ENCODE results near the gene B4GALNT4. TPM values are rescaled to one million over a fixed set of nuclear protein-coding genes. Genes with fewer than 3 reads are reported as not detected.

Gene B4GALNT4
- total RNA-seq, 1 experiment from 2014 or later, result 20.0 TPM

- Mint-ChIP-seq H3K27me3 (ENCODE audit: insufficient read depth, unreplicated experiment) (no peaks in the 10 kb centered on the region), H3K4me1 (ENCODE audit: insufficient read depth, unreplicated experiment) (no peaks in the 10 kb centered on the region), H3K9me3 (ENCODE audit: unreplicated experiment) (no peaks in the 10 kb centered on the region), H3K36me3 (ENCODE audit: insufficient read depth, unreplicated experiment) (no peaks in the 10 kb centered on the region), H3K27ac (ENCODE audit: low read depth, unreplicated experiment) (no peak overlapping the region), H3K4me3 (ENCODE audit: unreplicated experiment) (no peak overlapping the region)
- CTCF ChIA-PET, result no interaction called here
- DNase-seq (ENCODE audit: unreplicated experiment), result no peak
- no TSS peak for BruUV-seq (replicated peaks)
- no peak for TF ChIP-seq CTCF (IDR thresholded peaks at IDR 0.05; ENCODE audit: unreplicated experiment)
- POLR2A ChIA-PET, result interaction anchor here (0.6 kb wide), 1 partner anchor 27 kb away, joined by 3 read pairs; the partner anchor contains the start of gene IFITM2
- intact Hi-C loops (cut with micrococcal nuclease), result no loop called here
These were observed 34.9 kb upstream of the B4GALNT4 start for GRCh38 chr11:334264-334994.

GRCh38 chr11:335779-336658 is 33.3 kb upstream of the B4GALNT4 start:
- Mint-ChIP-seq H3K4me3 (ENCODE audit: unreplicated experiment) (no peak overlapping the region), H3K27me3 (ENCODE audit: insufficient read depth, unreplicated experiment) (peaks cover 10% of the 10 kb centered on the region), H3K9me3 (ENCODE audit: unreplicated experiment) (no peaks in the 10 kb centered on the region), H3K4me1 (ENCODE audit: insufficient read depth, unreplicated experiment) (no peaks in the 10 kb centered on the region), H3K27ac (ENCODE audit: low read depth, unreplicated experiment) (no peak overlapping the region), H3K36me3 (ENCODE audit: insufficient read depth, unreplicated experiment) (no peaks in the 10 kb centered on the region)
- intact Hi-C loops (cut with micrococcal nuclease), result no loop called here
- no peak for TF ChIP-seq CTCF (IDR thresholded peaks at IDR 0.05; ENCODE audit: unreplicated experiment)
- ChIA-PET POLR2A (no interaction called here), CTCF (no interaction called here)
- DNase-seq (ENCODE audit: unreplicated experiment), result no peak
- no TSS peak for BruUV-seq (replicated peaks)

DNA sequence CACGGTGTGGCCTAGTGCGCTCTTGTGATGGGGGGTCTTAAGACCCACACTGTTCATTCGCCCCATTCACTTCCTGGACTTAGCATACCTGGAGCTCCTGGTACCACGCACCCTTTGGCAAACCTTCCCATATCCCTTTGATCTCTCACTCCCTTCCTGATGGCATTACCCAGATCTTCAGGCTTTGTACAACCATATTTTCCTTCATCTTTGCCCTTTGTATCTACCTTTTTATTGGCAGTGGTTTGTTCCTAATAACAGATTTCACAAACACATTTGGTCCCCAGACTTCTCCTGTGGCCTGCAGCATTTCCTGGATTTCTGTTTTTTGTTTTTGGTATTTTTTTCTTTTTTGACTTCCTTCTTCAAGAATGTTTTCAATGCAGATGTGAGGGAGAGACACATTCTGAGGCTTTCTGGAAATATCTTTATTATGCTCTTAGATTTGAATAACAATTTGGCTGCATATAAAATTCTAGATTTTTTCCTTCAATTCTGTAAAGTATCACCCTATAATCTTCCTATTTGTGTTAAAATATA is 32.6 kb upstream of the B4GALNT4 start:
- intact Hi-C loops (cut with micrococcal nuclease), result no loop called here
- no TSS peak for BruUV-seq (replicated peaks)
- H3K4me1 Mint-ChIP-seq (ENCODE audit: insufficient read depth, unreplicated experiment), result no peaks in the 10 kb centered on the region
- no peak overlapping the region for H3K27ac Mint-ChIP-seq (ENCODE audit: low read depth, unreplicated experiment)
- TF ChIP-seq CTCF (IDR thresholded peaks at IDR 0.05; ENCODE audit: unreplicated experiment), result no peak
- ChIA-PET CTCF (interaction anchor here (0.6 kb wide), 1 partner anchor 19 kb away, joined by 3 read pairs; no protein-coding TSS in a partner anchor), POLR2A (no interaction called here)
- no peak overlapping the region for H3K4me3 Mint-ChIP-seq (ENCODE audit: unreplicated experiment)
- no peak for DNase-seq (ENCODE audit: unreplicated experiment)
- peaks cover 17% of the 10 kb centered on the region for H3K27me3 Mint-ChIP-seq (ENCODE audit: insufficient read depth, unreplicated experiment)
- no peaks in the 10 kb centered on the region for H3K36me3 Mint-ChIP-seq (ENCODE audit: insufficient read depth, unreplicated experiment)
- H3K9me3 Mint-ChIP-seq (ENCODE audit: unreplicated experiment), result no peaks in the 10 kb centered on the region

DNA sequence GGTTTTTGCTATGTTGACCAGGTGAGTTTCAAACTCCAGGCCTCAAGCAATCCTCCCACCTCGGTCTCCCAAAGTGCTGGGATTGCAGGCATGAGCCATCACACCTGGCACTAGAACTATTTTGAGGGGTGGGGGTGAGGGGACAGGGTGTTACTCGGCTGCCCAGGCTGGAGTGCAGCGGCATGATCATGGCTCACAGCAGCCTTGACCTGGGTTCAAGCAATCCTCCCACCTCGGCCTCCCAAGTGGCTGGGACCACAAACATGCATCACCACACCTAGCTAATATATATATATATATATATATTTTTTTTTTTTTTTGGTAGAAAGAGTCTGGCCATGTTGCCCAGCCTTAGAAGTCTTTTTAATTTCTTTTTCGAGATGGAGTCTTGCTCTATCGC is 31.6 kb upstream of the B4GALNT4 start:
- POLR2A ChIA-PET, result no interaction called here

More for the DNA sequence above, 31.6 kb upstream of the B4GALNT4 start:
- H3K9me3 Mint-ChIP-seq (ENCODE audit: unreplicated experiment), result no peaks in the 10 kb centered on the region
- no peak overlapping the region for H3K27ac Mint-ChIP-seq (ENCODE audit: low read depth, unreplicated experiment)
- no peak overlapping the region for H3K4me3 Mint-ChIP-seq (ENCODE audit: unreplicated experiment)
- intact Hi-C loops (cut with micrococcal nuclease), result no loop called here
- BruUV-seq (replicated peaks), result no TSS peak
- peaks cover 20% of the 10 kb centered on the region for H3K27me3 Mint-ChIP-seq (ENCODE audit: insufficient read depth, unreplicated experiment)
- CTCF ChIA-PET, result interaction anchor here (0.6 kb wide), 1 partner anchor 20 kb away, joined by 3 read pairs; no protein-coding TSS in a partner anchor
- no peak for TF ChIP-seq CTCF (IDR thresholded peaks at IDR 0.05; ENCODE audit: unreplicated experiment)
- H3K4me1 Mint-ChIP-seq (ENCODE audit: insufficient read depth, unreplicated experiment), result no peaks in the 10 kb centered on the region
- no peaks in the 10 kb centered on the region for H3K36me3 Mint-ChIP-seq (ENCODE audit: insufficient read depth, unreplicated experiment)
- no peak for DNase-seq (ENCODE audit: unreplicated experiment)
